Subcutaneous adipose tissue (tissue), 4 donors: ENCODE measurements around the gene RHO. TPM values are rescaled to one million over a fixed set of nuclear protein-coding genes. Genes with fewer than 3 reads are reported as not detected.

Source experiments
- CTCF ChIP-seq: fragments of 450-650 bp; IDR thresholded peaks from one replicate; pipeline ENCODE4 v1.5.1; 2016; ENCODE audit warnings: low read depth, mild to moderate bottlenecking, control low read depth, antibody characterized with exemption, moderate library complexity
- total RNA-seq, 4 donors: library from RNA; depleted of rRNA; stranded (reverse); fragments of >200 nt; gene quantifications; one replicate each; pipeline ENCODE4 v1.1.0, GENCODE V29; 2016

Gene RHO
- total RNA-seq, 4 donors from 2014 or later: not detected

- TF ChIP-seq CTCF: no peak
These were observed 1.2 kb downstream of the RHO start for GRCh38 chr3:129529436-129530210.

- TF ChIP-seq CTCF: no peak
These were observed 1.9 kb downstream of the RHO start for GRCh38 chr3:129530251-129530791.

GRCh38 chr3:129530821-129531220 is 2.4 kb downstream of the RHO start:
- no peak for TF ChIP-seq CTCF

GRCh38 chr3:129531699-129532098 is 3.3 kb downstream of the RHO start:
- TF ChIP-seq CTCF: no peak

GRCh38 chr3:129532261-129532660 is 3.8 kb downstream of the RHO start:
- no peak for TF ChIP-seq CTCF

GRCh38 chr3:129533406-129533805 is 5.0 kb downstream of the RHO start:
- no peak for TF ChIP-seq CTCF

- TF ChIP-seq CTCF: no peak
These were observed 6.1 kb downstream of the RHO start for GRCh38 chr3:129534428-129535027.
